GM19463 (cell line): ENCODE results near the gene CCL26.

ENCODE experiments used
- ATAC-seq: cut with Tn5 transposase; IDR thresholded peaks from one replicate; pipeline ENCODE4 v1.9.1; 2021; ENCODE audit warnings: mild to moderate bottlenecking, moderate library complexity; ENCODE audit not compliant: unreplicated experiment

CCL26 gene, protein sequence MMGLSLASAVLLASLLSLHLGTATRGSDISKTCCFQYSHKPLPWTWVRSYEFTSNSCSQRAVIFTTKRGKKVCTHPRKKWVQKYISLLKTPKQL

DNA sequence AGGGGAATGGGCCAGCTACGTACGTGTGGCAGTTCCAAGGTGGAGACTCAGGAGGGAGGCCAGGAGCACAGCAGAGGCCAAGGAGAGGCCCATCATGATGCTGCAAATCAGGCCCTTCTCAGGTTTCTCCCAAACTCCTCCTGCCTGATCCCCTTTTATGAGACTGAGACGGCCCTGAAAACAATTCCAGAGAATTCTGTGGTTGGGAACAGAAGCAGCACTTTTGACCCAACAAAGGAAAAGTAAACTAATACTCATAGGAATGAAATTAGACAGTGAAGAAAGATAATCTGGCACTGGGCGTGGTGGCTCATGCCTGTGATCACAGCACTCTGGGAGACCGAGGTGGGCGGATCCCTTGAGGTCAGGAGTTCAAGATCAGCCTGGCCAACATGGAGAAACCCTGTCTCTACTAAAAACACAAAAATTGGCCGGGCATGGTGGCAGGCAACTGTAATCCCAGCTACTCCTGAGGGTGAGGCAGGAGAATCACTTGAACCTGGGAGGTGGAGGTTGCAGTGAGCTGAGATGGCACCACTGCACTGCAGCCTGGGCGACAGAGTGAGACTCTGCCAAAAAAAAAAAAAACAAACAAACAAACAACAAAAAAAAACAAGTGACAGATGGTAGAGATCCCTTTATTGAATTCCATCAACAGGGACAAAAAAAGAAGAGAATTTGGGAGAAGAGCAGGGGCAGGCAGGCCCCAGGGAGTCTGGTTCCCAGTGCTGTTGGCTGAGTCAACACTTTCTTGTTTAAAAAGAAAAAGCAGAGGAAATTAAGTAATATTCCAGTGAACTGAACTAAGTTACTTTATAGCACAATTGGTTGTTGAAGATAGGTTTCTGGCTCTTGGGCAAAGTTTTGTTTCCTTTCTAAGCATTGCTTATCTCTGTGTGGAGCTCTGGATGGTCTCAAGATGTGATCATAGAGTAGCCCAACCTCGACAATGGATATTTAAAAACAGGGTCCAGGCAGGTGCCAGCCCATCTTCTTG is at the start of gene CCL26:
TSS of gene CCL26 (minus strand) at position 131 of the 997 bp plus-strand sequence. CDS start at position 96, 35 bp downstream.
- no peak for ATAC-seq

DNA sequence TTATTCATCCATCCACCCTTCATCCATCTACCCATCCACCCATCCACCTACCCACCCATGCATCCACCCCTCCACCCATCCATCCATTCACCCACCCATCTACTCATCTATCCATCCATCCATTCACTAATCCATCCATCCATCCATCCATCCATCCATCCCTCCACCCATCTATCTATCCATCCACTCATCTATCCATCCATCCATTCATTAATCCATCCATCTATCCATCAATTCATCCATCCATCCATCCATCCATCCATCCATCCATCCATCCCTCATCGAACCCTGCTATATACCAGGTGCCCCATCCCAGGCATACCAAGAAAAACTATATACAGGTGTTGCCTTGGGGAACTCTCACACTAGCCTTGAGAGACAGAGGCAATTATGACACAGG is 48.7 kb upstream of the CCL26 start:
- ATAC-seq, result no peak

DNA sequence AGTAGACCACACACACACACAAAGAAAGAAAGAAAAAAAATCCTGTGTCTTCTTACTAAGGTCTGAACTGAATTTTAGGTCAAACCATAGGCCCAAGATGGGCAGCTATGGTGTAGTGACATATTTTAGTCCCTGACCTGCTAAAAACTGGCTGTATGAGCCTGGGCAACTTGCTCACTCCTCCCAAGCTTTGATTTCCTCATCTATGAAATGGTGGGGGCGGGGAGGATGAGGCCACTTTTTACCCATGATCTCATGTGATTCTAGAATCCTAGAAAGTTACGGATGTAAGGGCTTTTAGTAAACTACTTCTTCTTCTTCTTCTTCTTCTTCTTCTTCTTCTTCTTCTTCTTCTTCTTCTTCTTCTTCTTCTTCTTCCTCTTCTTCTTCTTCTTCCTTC is 47.7 kb upstream of the CCL26 start:
- ATAC-seq, result no peak

DNA sequence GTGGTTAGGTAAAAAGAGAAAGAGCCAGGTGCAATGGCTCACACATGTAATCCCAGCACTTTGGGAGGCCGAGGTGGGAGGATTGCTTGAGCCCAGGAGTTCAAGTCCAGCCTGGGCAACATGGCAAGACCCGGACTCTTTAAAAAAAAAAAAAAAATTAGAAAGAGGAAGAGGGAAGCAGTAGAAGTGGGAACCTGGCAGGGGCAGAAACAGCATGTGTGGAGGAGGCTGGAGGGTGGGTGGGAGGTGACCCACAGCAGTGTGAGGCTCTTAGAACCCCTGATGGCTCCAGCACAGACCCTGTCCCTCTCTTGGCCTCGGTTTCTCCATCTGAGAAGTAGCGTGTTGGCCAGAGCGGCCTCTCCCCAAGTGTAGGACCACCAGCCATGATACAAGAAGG is 46.5 kb upstream of the CCL26 start:
- no peak for ATAC-seq

DNA sequence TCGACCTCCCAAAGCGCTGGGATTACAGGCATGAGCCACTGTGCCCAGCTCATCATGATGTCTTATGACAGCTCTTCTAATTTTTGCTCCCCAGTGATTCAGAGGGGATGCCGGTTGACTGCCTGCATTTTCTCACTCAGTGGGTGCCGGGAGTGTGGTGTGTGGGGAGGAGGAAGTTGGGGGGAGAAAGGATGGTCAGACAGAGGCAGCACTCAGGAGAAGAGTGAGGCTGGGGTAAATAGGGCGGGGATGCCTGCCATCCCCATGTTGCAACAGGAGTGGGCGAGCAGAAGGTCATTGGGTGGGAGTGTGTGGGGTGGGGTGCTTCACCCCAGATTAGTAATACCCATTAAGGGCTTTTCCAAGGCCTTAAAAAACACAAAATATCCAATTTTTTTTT is 45.1 kb upstream of the CCL26 start:
- no peak for ATAC-seq

DNA sequence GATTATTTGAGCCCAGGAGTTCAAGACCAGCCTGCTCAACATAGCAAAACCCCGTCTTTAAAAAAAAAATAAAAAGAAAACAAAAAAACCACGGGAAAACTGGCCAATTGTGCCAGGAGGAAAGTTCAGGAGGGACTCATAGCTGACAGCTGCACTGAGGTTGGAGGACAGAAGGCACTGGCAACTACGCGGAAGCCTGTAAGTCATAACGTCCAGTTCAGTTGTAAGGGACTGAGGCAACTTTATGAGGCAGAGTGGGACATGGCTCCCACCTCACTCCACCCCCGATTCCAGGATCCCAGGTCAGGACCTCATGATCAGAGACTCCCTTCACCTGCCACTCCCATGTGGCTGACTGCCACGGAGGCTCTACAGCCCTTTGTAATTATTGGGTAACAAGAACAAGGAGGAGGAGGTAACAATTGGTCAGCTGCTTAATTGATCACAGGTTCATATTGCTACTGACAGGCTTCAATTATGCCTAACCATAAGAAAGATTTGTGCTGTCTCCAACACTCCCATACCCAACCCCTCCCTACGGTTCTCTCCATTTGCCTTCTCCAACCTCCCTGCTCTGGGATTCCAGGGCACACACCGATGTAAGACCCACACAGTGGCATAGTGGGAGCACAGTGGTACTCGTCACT is 43.5 kb upstream of the CCL26 start:
- no peak for ATAC-seq

DNA sequence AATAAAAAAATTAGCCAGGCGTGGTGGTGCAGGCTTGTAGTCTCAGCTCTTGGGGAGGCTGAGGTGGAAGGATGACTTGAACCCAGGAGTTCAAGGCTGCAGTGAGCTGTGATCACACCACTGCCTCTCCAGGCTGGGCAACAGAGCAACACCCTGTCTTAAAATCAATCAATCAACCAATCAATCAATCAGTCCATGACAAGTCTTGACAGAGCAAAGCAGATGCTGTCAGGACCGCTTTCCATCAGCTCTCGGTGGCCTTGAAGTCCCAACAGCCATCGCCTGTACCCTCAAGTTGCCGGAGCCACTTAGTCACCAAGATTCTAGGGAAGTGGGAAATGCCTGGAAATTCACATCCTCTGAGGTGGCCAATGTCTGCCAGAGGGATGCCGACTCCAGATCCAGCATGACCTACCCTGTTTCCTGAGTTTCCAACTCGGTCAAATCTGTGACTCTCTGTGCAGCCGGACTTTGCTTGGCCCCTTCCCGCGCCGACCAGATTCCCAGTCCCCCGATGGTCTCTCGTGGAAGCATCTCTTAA is 42.5 kb upstream of the CCL26 start:
- no peak for ATAC-seq

DNA sequence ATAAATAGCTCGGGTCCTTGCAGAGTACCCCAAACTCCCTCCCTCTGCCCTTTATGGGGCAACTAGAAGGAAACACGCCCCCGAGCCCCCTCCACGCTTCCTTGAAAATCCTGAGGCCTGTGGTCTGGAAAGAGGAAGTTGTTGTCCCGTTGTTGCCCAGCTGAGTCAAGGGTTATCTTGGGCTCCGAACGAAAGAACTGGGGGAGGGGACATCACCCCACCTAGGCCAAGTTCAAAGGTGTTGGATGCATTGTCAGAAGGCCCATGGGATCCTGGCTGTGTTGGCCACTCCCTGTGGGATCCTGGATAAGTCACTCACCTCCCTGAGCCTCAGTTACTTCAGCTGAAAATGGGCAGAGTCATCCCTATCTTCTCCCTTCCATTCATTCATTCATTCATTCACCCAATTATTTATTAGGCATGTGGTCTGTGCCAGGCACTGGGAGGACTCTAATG is 41.8 kb upstream of the CCL26 start, which contains the start of gene CCL24:
TSS of gene CCL24 (minus strand) at position 26 of the 456 bp plus-strand sequence. CDS start 91 bp downstream, outside the sequence.
- ATAC-seq, result no peak

DNA sequence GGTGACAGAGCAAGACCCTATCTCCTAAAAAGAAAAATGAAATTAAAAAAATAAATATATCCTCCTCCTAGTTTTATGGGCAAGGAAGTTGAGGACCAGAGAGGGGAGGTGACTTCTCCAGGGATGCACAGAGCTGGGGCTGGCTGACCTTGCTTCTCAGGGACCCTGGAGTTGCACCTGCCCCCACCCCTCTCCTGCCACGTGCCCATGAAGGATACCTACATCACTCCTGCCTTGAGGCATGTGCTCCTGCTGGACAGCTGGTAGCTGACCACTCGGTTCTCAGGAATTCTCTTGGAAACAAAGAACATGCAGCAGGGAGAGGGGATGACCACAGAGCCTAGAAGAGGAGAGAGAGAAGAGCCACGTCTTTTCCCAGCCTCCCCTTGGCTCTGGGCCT is 41.1 kb upstream of the CCL26 start:
- ATAC-seq, result no peak

DNA sequence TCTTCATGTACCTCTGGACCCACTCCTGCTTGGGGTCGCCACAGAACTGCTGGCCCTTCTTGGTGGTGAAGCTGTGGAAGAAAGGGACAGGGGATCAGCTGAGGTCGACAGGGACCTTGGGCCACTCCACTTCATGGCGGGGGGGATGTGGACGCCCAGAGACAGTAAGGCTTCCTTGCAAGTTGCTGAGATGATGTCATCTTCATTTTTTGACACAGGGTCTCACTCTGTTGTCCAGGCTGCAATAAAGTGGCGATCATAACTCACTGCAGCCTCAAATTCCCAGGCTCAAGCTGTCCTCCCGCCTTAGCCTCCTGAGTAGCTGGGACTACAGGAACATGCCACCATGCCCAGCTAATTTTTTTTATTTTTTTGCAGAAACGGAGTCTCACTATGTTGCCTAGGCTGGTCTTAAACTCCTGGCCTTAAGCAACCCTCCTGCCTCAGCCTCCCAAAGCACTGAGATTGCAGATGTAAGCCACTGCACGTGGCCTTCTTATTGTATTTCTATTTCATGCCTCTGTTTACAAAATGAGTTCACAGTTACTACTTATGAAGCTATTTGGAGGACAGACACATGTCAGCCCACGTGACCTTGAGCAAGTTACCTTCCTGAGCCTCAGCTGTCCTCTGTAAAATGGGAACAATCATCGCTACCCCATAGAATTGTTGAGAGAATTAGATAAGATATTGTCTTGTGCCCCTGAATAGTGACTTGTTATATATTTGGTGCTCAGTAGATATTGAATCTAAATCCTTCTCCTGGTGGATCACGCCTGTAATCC is 40.1 kb upstream of the CCL26 start:
- ATAC-seq, result no peak

DNA sequence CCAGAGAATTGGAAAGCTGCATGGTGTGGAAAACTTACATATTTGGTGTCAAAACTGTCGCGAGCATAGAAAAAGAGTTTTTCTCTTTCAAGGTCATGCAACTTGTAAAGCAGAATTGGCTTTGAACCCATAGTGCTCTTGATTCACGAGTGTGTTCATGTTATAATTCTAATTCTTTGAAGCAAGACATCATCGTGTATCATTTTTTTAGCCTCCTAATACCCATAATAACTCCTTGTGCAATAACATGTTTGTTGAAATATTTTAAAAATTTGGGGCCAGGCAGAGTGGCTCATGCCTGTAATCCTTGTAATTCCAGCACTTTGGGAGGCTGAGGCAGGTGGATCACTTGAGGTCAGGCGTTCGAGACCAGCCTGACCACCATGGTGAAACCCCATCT is 37.4 kb upstream of the CCL26 start:
- ATAC-seq, result no peak

DNA sequence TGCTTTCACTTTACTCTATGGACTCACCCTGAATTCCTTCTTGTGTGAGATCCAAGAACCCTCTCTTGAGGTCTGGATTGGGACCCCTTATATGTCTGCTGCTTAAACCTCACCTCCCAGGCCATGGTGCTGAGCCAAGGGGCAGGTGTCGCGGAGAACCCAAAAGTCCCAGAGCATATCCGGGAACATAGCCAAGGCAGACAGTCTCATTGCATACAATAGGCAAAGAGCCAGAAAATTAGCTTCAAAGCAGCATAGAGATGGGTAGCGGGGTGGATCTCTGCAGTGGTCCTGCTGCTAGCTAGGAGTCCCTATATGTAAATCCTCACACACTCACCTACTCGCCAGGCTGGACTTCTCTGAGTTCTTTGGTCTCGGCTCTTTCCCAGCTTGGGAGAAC is 36.1 kb upstream of the CCL26 start:
- ATAC-seq, result no peak

DNA sequence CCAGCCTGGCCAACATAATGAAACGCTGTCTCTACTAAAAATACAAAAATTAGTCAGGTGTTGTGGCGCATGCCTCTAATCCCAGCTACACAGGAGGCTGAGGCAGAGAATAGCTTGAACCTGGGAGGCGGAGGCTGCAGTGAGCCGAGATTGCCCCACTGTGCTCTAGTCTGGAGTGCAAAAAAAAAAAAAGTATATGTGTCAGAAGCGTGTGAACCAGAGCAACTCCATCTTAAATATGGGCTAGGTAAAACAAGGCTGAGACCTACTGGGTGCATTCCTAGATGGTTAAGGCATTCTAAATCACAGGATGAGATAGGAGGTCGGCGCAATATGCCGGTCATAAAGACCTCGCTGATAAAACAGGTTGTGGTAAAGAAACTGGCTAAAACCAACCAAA is 35.4 kb upstream of the CCL26 start:
- ATAC-seq, result no peak

DNA sequence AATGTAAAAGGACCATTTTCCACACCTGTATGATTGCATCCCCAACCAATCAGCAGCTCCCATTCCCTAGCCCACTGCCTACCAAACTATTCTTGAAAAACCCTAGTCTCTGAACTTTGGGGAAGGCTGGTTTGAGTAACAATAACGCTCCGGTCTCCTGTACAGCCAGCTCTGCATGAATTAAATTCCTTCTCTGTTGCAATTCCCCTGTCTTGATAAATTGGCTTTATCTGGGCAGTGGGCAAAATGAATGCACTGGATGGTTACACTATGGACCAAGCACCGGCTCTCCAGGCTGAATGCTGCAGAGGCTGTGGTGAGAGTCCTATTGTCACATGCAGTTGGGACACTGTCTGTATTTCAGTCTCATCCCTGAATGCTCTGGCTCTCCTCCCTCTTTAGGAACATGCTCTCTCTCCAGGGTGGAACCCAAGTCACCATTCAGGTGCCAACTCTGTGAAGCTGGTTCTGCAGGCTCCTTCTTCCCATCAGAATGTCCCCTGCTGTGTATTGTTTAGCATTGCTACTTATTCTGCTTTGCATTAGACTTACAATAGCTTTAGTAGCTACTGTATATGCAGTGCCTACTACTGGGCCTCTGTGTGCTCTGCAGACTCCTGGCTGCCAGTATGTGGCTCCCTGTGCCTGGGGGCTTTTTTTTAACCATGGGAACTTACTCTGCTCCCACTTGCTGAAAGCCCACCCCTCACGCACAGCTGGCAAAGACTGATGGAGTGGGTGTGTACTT is 34.7 kb upstream of the CCL26 start:
- ATAC-seq, result no peak

DNA sequence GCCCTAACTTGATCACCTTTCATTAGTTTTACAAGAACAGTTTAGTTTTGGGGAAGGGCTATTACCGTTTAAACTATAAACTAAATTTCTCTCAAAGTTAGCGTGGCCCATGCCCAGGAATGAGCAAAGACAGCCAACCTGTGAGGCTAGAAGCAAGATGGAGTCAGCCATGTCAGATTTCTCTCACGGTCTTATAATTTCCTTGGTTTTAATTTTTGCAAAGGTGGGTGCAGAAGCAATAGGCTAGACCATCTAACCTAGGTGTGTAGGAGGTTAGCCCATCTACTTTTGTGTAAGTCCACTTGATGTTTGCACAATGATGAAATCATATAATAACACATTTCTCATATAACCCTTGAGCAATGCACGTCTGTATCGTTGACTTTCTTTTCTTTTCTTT is 32.7 kb upstream of the CCL26 start:
- no peak for ATAC-seq

DNA sequence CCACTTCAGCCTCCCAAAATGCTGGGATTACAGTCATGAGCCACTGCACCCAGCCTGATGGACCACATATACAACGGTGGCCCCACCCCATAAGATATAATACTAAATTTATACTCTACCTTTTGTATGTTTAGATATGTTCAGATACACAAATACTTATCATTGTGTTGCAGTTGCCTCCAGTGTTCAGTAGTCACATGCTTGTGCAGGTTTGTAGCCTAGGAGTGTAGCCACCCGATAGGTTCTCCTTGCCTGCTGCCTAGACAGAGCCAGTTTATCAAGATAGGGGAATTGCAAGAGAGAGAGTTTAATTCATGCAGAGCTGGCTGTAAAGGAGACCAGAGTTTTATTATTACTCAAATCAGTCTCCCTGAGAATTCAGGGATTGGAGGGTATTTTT is 32.0 kb upstream of the CCL26 start:
- no peak for ATAC-seq

DNA sequence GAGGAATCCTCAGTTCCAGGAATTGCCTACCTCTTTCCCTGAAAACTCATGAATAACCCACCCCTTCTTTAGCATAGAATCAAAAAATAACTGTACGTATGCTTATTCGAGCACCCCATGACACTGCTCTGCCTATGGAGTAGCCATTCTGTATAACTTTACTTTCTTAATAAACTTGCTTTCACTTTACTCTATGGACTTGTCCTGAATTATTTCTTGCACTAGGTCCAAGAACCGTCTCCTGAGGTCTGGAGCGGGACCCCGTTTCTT is 30.5 kb upstream of the CCL26 start:
- ATAC-seq, result no peak

DNA sequence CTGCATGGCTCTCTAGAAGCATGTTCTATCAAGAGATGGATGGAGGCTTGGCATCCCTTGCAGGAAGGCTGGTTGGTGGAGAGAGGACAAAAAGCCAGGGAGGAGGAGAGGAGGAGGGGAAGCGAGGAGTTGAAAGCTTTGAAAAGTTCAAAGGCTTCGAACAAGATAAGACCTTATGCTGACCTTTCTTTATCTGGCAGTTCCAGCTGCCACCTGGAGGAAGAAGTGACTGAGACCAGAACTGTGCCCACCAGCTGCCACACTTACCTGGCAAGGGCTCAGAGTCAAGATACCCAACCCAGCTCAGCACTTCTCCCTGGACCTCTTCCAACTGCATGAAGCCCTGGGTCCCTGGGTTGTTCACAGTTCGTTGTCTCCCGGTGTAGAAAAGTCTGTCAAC is 26.8 kb upstream of the CCL26 start:
- no peak for ATAC-seq

DNA sequence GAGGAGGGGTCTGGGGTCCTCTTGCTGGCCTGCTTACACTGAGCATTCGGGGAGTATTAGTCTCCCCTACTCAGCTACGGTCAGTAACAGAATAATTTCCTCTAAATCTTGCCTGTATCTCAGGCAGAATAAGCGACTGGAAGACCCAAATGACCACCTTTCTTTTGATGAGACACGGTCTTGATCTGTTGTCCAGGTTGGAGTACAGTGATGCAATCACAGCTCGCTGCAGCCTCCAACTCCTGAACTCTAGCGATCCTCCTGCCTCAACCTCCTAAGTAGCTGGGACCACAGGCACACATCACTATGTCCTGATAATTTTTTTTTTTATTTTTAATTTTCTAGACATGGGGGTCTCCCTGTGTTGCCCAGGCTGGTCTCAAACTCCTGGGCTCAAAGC is 24.4 kb upstream of the CCL26 start:
- ATAC-seq, result no peak

DNA sequence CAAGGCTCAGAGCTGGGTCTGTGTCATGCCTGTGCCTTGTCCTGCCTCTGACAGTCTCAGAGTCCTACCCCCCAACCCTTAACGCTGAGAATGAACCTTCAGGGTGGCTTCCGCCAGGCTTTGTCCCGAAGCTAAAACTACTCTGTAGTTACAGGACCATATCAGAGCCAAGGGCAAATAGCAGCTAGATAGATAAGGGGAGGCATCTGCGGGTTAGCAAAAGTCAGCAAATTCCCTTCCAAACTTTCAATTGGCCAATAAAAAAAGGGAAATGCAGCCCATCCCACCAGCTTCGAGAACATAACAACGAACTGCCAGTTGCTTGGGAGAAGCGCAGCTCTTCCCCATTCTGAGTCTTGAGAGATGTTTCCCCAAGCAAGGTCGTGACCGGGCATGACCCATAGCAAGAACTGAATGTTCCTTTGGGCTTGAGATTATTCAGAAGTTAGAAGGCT is 23.8 kb upstream of the CCL26 start:
- ATAC-seq, result no peak
